Suprapubic skin (tissue), 4 donors: Measurements from ENCODE around the gene RBMS1.

Source experiments
- CTCF ChIP-seq, 2 donors: fragments of 200-600 bp in 1 of 2; fragments of 450-650 bp in 1 of 2; sonication (generic) in 1 of 2; IDR thresholded peaks; one replicate each; pipeline ENCODE4 v1.5.1; 2016 to 2019; ENCODE audit warnings: antibody characterized with exemption in 2 of 2, mild to moderate bottlenecking in 1 of 2, moderate library complexity in 1 of 2
- EP300 ChIP-seq: sonication (generic); formaldehyde crosslinking; IDR thresholded peaks from one replicate; pipeline ENCODE4 v1.6.1; 2017; ENCODE audit warnings: antibody characterized with exemption
- POLR2A ChIP-seq, 2 donors: fragments of 450-650 bp; IDR thresholded peaks; one replicate each; pipeline ENCODE4 v1.6.1; 2017; ENCODE audit warnings: antibody characterized with exemption in 2 of 2, mild to moderate bottlenecking in 2 of 2, moderate library complexity in 2 of 2
- POLR2AphosphoS5 ChIP-seq, 3 donors: sonication (generic); formaldehyde crosslinking; IDR thresholded peaks; one replicate each; pipeline ENCODE4 v1.6.1; 2017; ENCODE audit warnings: antibody characterized with exemption in 3 of 3

DNA sequence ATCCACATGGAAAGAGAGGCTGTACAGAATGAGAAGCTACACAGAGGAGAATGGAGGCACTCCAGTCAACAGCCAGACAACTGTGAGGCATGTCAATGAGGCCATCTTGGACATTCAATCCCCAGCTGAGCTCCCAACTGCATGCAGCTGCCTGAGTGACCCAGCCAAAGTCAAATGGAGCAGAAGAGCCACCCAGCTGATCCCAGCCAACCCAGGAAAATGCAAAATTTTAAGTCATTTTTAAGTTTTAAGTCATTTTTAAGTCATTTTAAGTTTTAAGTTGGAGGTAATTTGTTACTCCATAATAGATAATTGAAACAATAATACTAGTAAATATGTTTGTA, 63.6 kb downstream of the RBMS1 start:
- no peak for TF ChIP-seq CTCF (IDR thresholded peaks at IDR 0.05)
- TF ChIP-seq POLR2A (IDR thresholded peaks at IDR 0.05), result no peak
- TF ChIP-seq EP300, result no peak
- no peak for TF ChIP-seq POLR2AphosphoS5 (IDR thresholded peaks at IDR 0.05)
